HG03342 (cell line): ENCODE results near the gene ANKRD55.
"Not testable (repeated sequence)": the region's sequence is repeated elsewhere in the genome, so short reads cannot be mapped to it uniquely, and the experiment has no call there.

Experiments used
- ATAC-seq: cut with Tn5 transposase; IDR thresholded peaks from one replicate; pipeline ENCODE4 v1.9.1; 2021; ENCODE audit warnings: mild to moderate bottlenecking, moderate library complexity; ENCODE audit not compliant: unreplicated experiment

ANKRD55 gene

GRCh38 chr5:56233230-56233629, at the start of gene ANKRD55:
ANKRD55 (minus strand) TSS chr5:56233330; CDS start chr5:56232913, 417 bp downstream.
- no peak for ATAC-seq

- ATAC-seq: no peak
Observed at GRCh38 chr5:56282216-56282615, 49.1 kb upstream of the ANKRD55 start.

GRCh38 chr5:56281489-56282165, 48.5 kb upstream of the ANKRD55 start:
- no peak for ATAC-seq

- no peak for ATAC-seq
Observed at GRCh38 chr5:56279979-56280378, 46.8 kb upstream of the ANKRD55 start.

GRCh38 chr5:56279291-56279690, 46.2 kb upstream of the ANKRD55 start:
- ATAC-seq: no peak

- no peak for ATAC-seq
Observed at GRCh38 chr5:56278335-56278753, 45.2 kb upstream of the ANKRD55 start.

GRCh38 chr5:56277573-56277972, 44.4 kb upstream of the ANKRD55 start:
- no peak for ATAC-seq

- ATAC-seq: no peak
Observed at GRCh38 chr5:56273376-56273955, 40.3 kb upstream of the ANKRD55 start.

GRCh38 chr5:56272765-56273164, 39.6 kb upstream of the ANKRD55 start:
- ATAC-seq: no peak

GRCh38 chr5:56270568-56271392, 37.6 kb upstream of the ANKRD55 start:
- peak; percentile 83 for ATAC-seq

- peak; percentile 11 for ATAC-seq
Observed at GRCh38 chr5:56270058-56270457, 36.9 kb upstream of the ANKRD55 start.

GRCh38 chr5:56269216-56269927, 36.2 kb upstream of the ANKRD55 start:
- peak; percentile 54 for ATAC-seq

- not testable (repeated sequence) for ATAC-seq
Observed at GRCh38 chr5:56268707-56269106, 35.6 kb upstream of the ANKRD55 start.

- ATAC-seq: no peak
Observed at GRCh38 chr5:56267856-56268255, 34.7 kb upstream of the ANKRD55 start.

- no peak for ATAC-seq
Observed at GRCh38 chr5:56264417-56265025, 31.4 kb upstream of the ANKRD55 start.

GRCh38 chr5:56262279-56262678, 29.1 kb upstream of the ANKRD55 start:
- ATAC-seq: no peak

GRCh38 chr5:56259002-56259511, 25.9 kb upstream of the ANKRD55 start:
- ATAC-seq: no peak

- ATAC-seq: not testable (repeated sequence)
Observed at GRCh38 chr5:56257763-56258529, 24.8 kb upstream of the ANKRD55 start.

GRCh38 chr5:56257010-56257409, 23.9 kb upstream of the ANKRD55 start:
- ATAC-seq: no peak

- no peak for ATAC-seq
Observed at GRCh38 chr5:56255502-56255901, 22.4 kb upstream of the ANKRD55 start.
